GM13976 (cell line): ENCODE data around the gene ABCC11.

Experiments used
- DNase-seq: peaks from one replicate; pipeline ENCODE4 v3.0.0; 2012; ENCODE audit warnings: low spot score
- in situ Hi-C: fragments of 300-500 bp; cut with MboI; formaldehyde crosslinking; loops from one replicate; pipeline ENCODE4 v1.12.0; 2022; ENCODE audit warnings: low sequenced_read_pairs, mixed read lengths, inconsistent platforms; ENCODE audit not compliant: unreplicated experiment
- TF ChIP-seq, protein P1 (sequence below): IDR thresholded peaks from 2 replicates; pipeline ENCODE4 v1.5.1; 2012; ENCODE audit warnings: borderline replicate concordance, mild to moderate bottlenecking; ENCODE audit not compliant: insufficient read depth; ENCODE audit errors: extremely low read depth, missing control alignments, control extremely low read depth

The ABCC11 gene

DNA sequence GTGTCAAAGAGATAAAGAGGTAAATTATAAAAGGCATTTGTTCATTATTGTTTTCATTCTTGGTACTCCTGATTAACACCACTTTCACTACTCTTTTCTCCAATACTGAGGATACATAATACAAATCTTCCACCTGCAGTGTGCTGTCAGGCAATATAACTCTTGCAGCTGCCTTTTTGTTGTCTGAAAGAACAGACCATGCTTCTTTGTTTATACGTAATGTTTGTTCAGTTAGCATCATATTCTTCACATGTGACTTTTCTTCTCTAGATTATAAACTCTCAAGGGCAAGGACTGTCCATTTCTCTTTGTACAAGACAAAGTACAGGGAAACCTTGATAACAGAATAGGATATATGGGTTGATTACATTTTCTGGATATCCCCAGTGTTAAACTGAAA is 14.2 kb upstream of the ABCC11 start:
- in situ Hi-C loops = no loop called here
- TF ChIP-seq, protein P1, sequence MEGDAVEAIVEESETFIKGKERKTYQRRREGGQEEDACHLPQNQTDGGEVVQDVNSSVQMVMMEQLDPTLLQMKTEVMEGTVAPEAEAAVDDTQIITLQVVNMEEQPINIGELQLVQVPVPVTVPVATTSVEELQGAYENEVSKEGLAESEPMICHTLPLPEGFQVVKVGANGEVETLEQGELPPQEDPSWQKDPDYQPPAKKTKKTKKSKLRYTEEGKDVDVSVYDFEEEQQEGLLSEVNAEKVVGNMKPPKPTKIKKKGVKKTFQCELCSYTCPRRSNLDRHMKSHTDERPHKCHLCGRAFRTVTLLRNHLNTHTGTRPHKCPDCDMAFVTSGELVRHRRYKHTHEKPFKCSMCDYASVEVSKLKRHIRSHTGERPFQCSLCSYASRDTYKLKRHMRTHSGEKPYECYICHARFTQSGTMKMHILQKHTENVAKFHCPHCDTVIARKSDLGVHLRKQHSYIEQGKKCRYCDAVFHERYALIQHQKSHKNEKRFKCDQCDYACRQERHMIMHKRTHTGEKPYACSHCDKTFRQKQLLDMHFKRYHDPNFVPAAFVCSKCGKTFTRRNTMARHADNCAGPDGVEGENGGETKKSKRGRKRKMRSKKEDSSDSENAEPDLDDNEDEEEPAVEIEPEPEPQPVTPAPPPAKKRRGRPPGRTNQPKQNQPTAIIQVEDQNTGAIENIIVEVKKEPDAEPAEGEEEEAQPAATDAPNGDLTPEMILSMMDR = no peak
- DNase-seq = no peak

- TF ChIP-seq, protein P1 = no peak
- DNase-seq = no peak
- in situ Hi-C loops = no loop called here
These were observed 9.3 kb upstream of the ABCC11 start for GRCh38 chr16:48256579-48257177.

DNA sequence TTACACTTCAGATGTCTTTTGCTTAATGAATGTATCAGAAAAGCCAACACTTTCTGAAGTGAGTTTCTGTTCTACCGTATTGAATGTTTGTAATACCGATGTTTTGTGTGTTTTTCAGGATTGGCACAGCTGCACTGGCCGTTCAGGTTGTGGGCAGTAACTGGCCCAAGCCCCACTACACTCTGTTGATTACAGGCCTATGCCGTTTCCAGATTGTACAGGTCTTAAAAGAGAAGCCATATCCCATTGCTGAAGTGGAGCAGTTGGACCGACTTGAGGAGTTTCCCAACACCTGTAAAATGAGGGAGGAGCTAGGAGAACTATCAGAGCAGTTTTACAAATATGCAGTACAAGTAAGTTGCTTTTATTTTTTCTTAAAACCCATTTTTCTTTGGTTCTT is 4.7 kb upstream of the ABCC11 start:
- TF ChIP-seq, protein P1 = no peak
- in situ Hi-C loops = no loop called here
- no peak for DNase-seq

DNA sequence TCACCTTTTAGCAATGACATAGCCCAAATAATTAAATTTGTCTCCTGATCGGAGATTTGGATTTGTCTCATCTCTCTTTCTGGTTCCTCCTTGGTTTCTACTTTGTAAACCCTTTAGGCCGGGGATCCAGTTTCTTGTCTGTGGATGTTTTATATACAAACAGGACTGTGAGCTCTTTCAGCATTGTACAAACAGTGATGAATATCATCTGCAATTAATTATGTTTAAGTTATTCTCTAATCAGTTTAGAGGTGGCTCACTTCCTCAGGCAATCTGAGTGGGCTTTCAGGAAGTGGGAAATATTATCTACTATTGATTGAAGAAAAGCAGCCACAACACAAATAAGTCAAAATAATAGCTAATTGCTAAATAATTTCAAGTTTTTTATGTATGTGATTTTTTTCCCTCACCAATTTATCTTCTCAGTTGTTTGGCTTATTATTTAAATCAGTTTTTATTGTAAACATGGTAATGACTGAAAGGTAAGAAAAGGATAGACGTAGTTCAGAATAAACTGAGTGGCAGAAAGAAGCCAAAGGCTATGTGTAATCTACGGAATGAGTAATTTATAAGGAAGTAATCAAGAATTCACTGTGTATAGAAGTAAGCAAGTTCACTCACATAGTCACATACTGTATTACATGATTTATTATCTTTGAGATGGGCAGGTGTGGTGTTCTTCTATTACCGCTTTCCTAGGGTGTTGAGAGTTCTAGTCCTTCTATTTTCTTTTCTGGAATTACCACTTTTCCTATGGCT is 3.4 kb upstream of the ABCC11 start:
- in situ Hi-C loops = no loop called here
- TF ChIP-seq, protein P1 = no peak
- DNase-seq = no peak

DNA sequence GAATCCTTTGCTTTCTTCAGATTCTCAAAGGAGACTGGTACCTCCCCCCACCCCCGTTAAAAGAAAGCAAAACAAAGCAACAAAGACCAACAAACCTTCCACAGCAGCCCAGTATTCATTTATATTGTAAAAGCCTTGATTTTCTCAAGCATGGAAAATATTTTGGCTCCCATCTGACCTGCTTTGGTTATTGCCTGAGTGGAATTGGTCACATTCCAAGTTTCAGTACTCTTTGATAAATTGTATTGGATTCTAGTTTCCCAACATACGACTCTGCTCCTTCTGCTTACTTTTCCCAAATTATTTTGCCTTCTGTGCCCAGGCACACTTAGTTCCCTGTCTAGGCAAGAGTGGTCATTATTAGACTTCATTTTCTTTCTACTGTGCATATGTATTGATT is 1.3 kb downstream of the ABCC11 start:
- no peak for DNase-seq
- TF ChIP-seq, protein P1 = no peak
- in situ Hi-C loops = loop anchor here (25.0 kb wide), 1 partner anchor 291 kb away; no protein-coding TSS in a partner anchor

DNA sequence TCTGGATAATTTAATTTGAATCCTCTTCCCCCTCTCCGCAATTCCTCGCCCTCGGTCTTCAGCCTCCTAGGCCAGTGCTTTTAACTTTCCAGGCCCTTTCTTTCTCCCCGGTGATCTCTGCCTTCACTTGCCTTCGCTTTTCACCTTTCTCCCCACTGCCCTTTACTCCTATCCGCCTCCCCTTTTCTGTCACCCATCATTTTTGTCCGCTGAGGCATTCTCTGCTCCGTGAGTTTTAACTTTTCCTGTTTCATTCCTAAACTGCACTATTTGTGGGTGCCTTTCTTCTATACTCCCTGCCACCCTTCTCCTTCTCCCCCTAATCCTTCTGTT is 2.5 kb downstream of the ABCC11 start:
- in situ Hi-C loops = loop anchor here (25.0 kb wide), 1 partner anchor 292 kb away; no protein-coding TSS in a partner anchor

More for the DNA sequence above, 2.5 kb downstream of the ABCC11 start:
- TF ChIP-seq, protein P1 = no peak
- no peak for DNase-seq
